ENCODE measurements around the gene AUP1. TPM values are rescaled to one million over a fixed set of nuclear protein-coding genes. Genes with fewer than 3 reads are reported as not detected.

AUP1 gene
- total RNA-seq, 2 experiments from 2014 or later, result 92.0 to 122 TPM

- CTCF ChIA-PET, result interaction anchor here (0.6 to 1.3 kb wide), 4 partner anchors 30 to 474 kb away, joined by 3 to 5 read pairs (median 3); partner anchors contain the start of genes CCDC142 and TTC31
Observed at GRCh38 chr2:74512744-74513604, 16.5 kb downstream of the AUP1 start.

GRCh38 chr2:74511104-74511989, 18.2 kb downstream of the AUP1 start:
- DNase-seq (no peak), ATAC-seq (no peak)
- Mint-ChIP-seq H3K27me3 (peaks cover 41% of the 10 kb centered on the region), H3K9me3 (ENCODE audit: low read depth) (no peaks in the 10 kb centered on the region), H3K4me1 (peaks cover 26% of the 10 kb centered on the region), H3K27ac (no peak overlapping the region), H3K36me3 (ENCODE audit: low read depth) (peaks cover 7% of the 10 kb centered on the region), H3K4me3 (no peak overlapping the region)
- intact Hi-C loops (cut with DNase I, micrococcal nuclease), result no loop called here
- ChIA-PET CTCF (interaction anchor here (1.1 to 1.7 kb wide), 3 partner anchors 8 to 11 kb away, joined by 3 to 7 read pairs (median 6); no protein-coding TSS in a partner anchor), POLR2A (no interaction called here)

More at GRCh38 chr2:74512744-74513604, 16.5 kb downstream of the AUP1 start:
- no peak for DNase-seq
- Mint-ChIP-seq H3K4me1 (peaks cover 23% of the 10 kb centered on the region), H3K27ac (no peak overlapping the region), H3K4me3 (no peak overlapping the region), H3K27me3 (peaks cover 55% of the 10 kb centered on the region), H3K36me3 (ENCODE audit: low read depth) (peaks cover 8% of the 10 kb centered on the region), H3K9me3 (ENCODE audit: low read depth) (no peaks in the 10 kb centered on the region)
- intact Hi-C loops (cut with DNase I, micrococcal nuclease), result no loop called here
- no peak for ATAC-seq
- POLR2A ChIA-PET, result interaction anchor here (0.6 kb wide), 1 partner anchor 46 kb away, joined by 3 read pairs; no protein-coding TSS in a partner anchor

- H3K27me3 Mint-ChIP-seq, result peaks cover 36% of the 10 kb centered on the region
- no peaks in the 10 kb centered on the region for H3K9me3 Mint-ChIP-seq (ENCODE audit: low read depth)
- no peak for DNase-seq
- ChIA-PET POLR2A (interaction anchor here (0.9 to 1.7 kb wide), 2 partner anchors 16 to 52 kb away, joined by 3 to 5 read pairs; partner anchors contain the start of genes DQX1 and WBP1), CTCF (interaction anchor here (1.1 to 1.7 kb wide), 4 partner anchors 9 to 27 kb away, joined by 3 to 7 read pairs (median 6); partner anchors contain the start of genes CCDC142 and TTC31)
- H3K27ac Mint-ChIP-seq, result no peak overlapping the region
- H3K4me1 Mint-ChIP-seq, result peaks cover 26% of the 10 kb centered on the region
- H3K36me3 Mint-ChIP-seq (ENCODE audit: low read depth), result peaks cover 15% of the 10 kb centered on the region
- intact Hi-C loops (cut with DNase I, micrococcal nuclease), result no loop called here
- H3K4me3 Mint-ChIP-seq, result no peak overlapping the region
- ATAC-seq, result no peak
Observed at GRCh38 chr2:74510272-74510671, 19.2 kb downstream of the AUP1 start.

GRCh38 chr2:74507926-74508520, 21.5 kb downstream of the AUP1 start:
- peaks cover 39% of the 10 kb centered on the region for H3K27me3 Mint-ChIP-seq
- H3K4me3 Mint-ChIP-seq, result peak overlapping the region; percentile 93
- peaks cover 34% of the 10 kb centered on the region for H3K36me3 Mint-ChIP-seq (ENCODE audit: low read depth)
- POLR2A ChIA-PET, result interaction anchor here (0.6 kb wide), 1 partner anchor 86 kb away, joined by 3 read pairs; no protein-coding TSS in a partner anchor
- H3K9me3 Mint-ChIP-seq (ENCODE audit: low read depth), result no peaks in the 10 kb centered on the region
- peak overlapping the region; percentile 99 for H3K27ac Mint-ChIP-seq
- CTCF ChIA-PET, result interaction anchor here (0.5 to 2.0 kb wide), 4 partner anchors 23 to 80 kb away, joined by 3 to 6 read pairs (median 4); no protein-coding TSS in a partner anchor
- ATAC-seq (peak; percentile 16), DNase-seq (peak; percentile 51)
- peaks cover 35% of the 10 kb centered on the region for H3K4me1 Mint-ChIP-seq
- intact Hi-C loops (cut with DNase I, micrococcal nuclease), result loop anchor here (1.0 to 5.0 kb wide), 10 partner anchors 21 to 771 kb away; partner anchors contain the start of genes AUP1 (in 2 of the 2), HTRA2 (in 2 of the 2), TTC31 (in 2 of the 2) and DOK1 (in 1 of the 2)

GRCh38 chr2:74507145-74507925, 22.2 kb downstream of the AUP1 start, which contains the start of gene PCGF1:
Gene PCGF1, minus strand, starts transcription at chr2:74507695. Its CDS starts 27 bp downstream, at chr2:74507668.
- intact Hi-C loops (cut with DNase I, micrococcal nuclease), result loop anchor here (1.0 to 5.0 kb wide), 10 partner anchors 22 to 770 kb away; partner anchors contain the start of genes AUP1 (in 2 of the 2), HTRA2 (in 2 of the 2), TTC31 (in 2 of the 2) and DOK1 (in 1 of the 2)
- Mint-ChIP-seq H3K4me1 (peaks cover 40% of the 10 kb centered on the region), H3K27me3 (peaks cover 38% of the 10 kb centered on the region), H3K27ac (peak within 1 kb of the TSS; percentile 99), H3K9me3 (ENCODE audit: low read depth) (no peaks in the 10 kb centered on the region), H3K36me3 (ENCODE audit: low read depth) (peaks cover 34% of the 10 kb centered on the region), H3K4me3 (peak within 1 kb of the TSS; percentile 93)
- ChIA-PET CTCF (interaction anchor here (0.5 to 2.0 kb wide), 3 partner anchors 27 to 1869 kb away, joined by 3 to 4 read pairs (median 3); no protein-coding TSS in a partner anchor), POLR2A (interaction anchor here (0.9 kb wide), 1 partner anchor 9 kb away, joined by 3 read pairs; no protein-coding TSS in a partner anchor)
- DNase-seq, result peak; percentile 99
- ATAC-seq, result peak; percentile 92

- peaks cover 43% of the 10 kb centered on the region for H3K4me1 Mint-ChIP-seq
- intact Hi-C loops (cut with DNase I, micrococcal nuclease), result loop anchor here (2.0 to 5.0 kb wide), 2 partner anchors 51 to 82 kb away; partner anchors contain the start of gene INO80B (in 1 of the 2)
Observed at GRCh38 chr2:74505448-74506246, 23.9 kb downstream of the AUP1 start.

GRCh38 chr2:74504591-74504990, 24.9 kb downstream of the AUP1 start:
- H3K27ac Mint-ChIP-seq, result no peak overlapping the region
- CTCF ChIA-PET, result interaction anchor here (0.7 to 1.8 kb wide), 6 partner anchors 13 to 113 kb away, joined by 3 to 5 read pairs (median 4); no protein-coding TSS in a partner anchor
- H3K36me3 Mint-ChIP-seq (ENCODE audit: low read depth), result peaks cover 34% of the 10 kb centered on the region
- H3K4me1 Mint-ChIP-seq, result peaks cover 41% of the 10 kb centered on the region
- intact Hi-C loops (cut with DNase I, micrococcal nuclease), result no loop called here
- POLR2A ChIA-PET, result interaction anchor here (1.0 to 1.2 kb wide), 2 partner anchors 21 to 26 kb away, joined by 4 to 5 read pairs; partner anchors contain the start of gene DQX1
- H3K9me3 Mint-ChIP-seq (ENCODE audit: low read depth), result no peaks in the 10 kb centered on the region
- H3K4me3 Mint-ChIP-seq, result no peak overlapping the region
- no peak for DNase-seq
- peaks cover 44% of the 10 kb centered on the region for H3K27me3 Mint-ChIP-seq
- ATAC-seq, result no peak

More at GRCh38 chr2:74505448-74506246, 23.9 kb downstream of the AUP1 start:
- Mint-ChIP-seq H3K4me3 (peak overlapping the region; percentile 13), H3K9me3 (ENCODE audit: low read depth) (no peaks in the 10 kb centered on the region), H3K36me3 (ENCODE audit: low read depth) (peaks cover 34% of the 10 kb centered on the region), H3K27ac (no peak overlapping the region), H3K27me3 (peaks cover 39% of the 10 kb centered on the region)
- ChIA-PET CTCF (interaction anchor here (2.0 kb wide), 1 partner anchor 25 kb away, joined by 4 read pairs; no protein-coding TSS in a partner anchor), POLR2A (interaction anchor here (1.0 kb wide), 1 partner anchor 25 kb away, joined by 5 read pairs; no protein-coding TSS in a partner anchor)
- no peak for ATAC-seq
- DNase-seq, result no peak

GRCh38 chr2:74503506-74504475, 25.7 kb downstream of the AUP1 start:
- Mint-ChIP-seq H3K27ac (no peak overlapping the region), H3K27me3 (peaks cover 49% of the 10 kb centered on the region), H3K4me1 (peaks cover 46% of the 10 kb centered on the region), H3K4me3 (peak overlapping the region; percentile 63), H3K36me3 (ENCODE audit: low read depth) (peaks cover 34% of the 10 kb centered on the region), H3K9me3 (ENCODE audit: low read depth) (no peaks in the 10 kb centered on the region)
- DNase-seq (no peak), ATAC-seq (no peak)
- intact Hi-C loops (cut with DNase I, micrococcal nuclease), result loop anchor here in 1 of 2 experiments (1.0 kb wide), 1 partner anchor 20 kb away; the partner anchor contains the start of gene TTC31
- ChIA-PET CTCF (interaction anchor here (0.6 to 1.8 kb wide), 13 partner anchors 11 to 112 kb away, joined by 3 to 8 read pairs (median 3); partner anchors contain the start of genes CCDC142, TTC31 and WBP1), POLR2A (interaction anchor here (1.2 kb wide), 1 partner anchor 22 kb away, joined by 4 read pairs; the partner anchor contains the start of gene DQX1)

All from activated CD4-positive, alpha-beta T cell treated with anti-CD3 and anti-CD28 coated beads for 36 hours (primary cell).